ENCODE measurements around the gene STYXL2.

STYXL2 gene

GRCh38 chr1:167126811-167127210 is 32.9 kb downstream of the STYXL2 start:
- TF ChIP-seq CTCF (IDR thresholded peaks at IDR 0.05), result no peak
- peaks cover 19% of the 10 kb centered on the region for H3K4me1 Mint-ChIP-seq
- H3K4me3 Mint-ChIP-seq, result no peak overlapping the region
- no peak overlapping the region for H3K27ac Mint-ChIP-seq
- H3K27me3 Mint-ChIP-seq (ENCODE audit: low read depth, poor library complexity), result peaks cover 17% of the 10 kb centered on the region
- peaks cover 4% of the 10 kb centered on the region for H3K36me3 Mint-ChIP-seq (ENCODE audit: low read depth)
- no peak for DNase-seq
- no peaks in the 10 kb centered on the region for H3K9me3 Mint-ChIP-seq

GRCh38 chr1:167127236-167127635 is 33.4 kb downstream of the STYXL2 start:
- Mint-ChIP-seq H3K36me3 (ENCODE audit: low read depth) (peaks cover 4% of the 10 kb centered on the region), H3K4me3 (no peak overlapping the region), H3K9me3 (no peaks in the 10 kb centered on the region), H3K27me3 (ENCODE audit: low read depth, poor library complexity) (peaks cover 13% of the 10 kb centered on the region), H3K27ac (no peak overlapping the region), H3K4me1 (peaks cover 17% of the 10 kb centered on the region)
- no peak for DNase-seq
- no peak for TF ChIP-seq CTCF (IDR thresholded peaks at IDR 0.05)

GRCh38 chr1:167127661-167128060 is 33.8 kb downstream of the STYXL2 start:
- TF ChIP-seq CTCF (IDR thresholded peaks at IDR 0.05), result no peak
- Mint-ChIP-seq H3K4me3 (no peak overlapping the region), H3K36me3 (ENCODE audit: low read depth) (peaks cover 4% of the 10 kb centered on the region), H3K27me3 (ENCODE audit: low read depth, poor library complexity) (peaks cover 9% of the 10 kb centered on the region), H3K9me3 (no peaks in the 10 kb centered on the region), H3K27ac (no peak overlapping the region), H3K4me1 (peaks cover 21% of the 10 kb centered on the region)
- DNase-seq, result no peak

- H3K27ac Mint-ChIP-seq, result no peak overlapping the region
Measured at GRCh38 chr1:167128261-167129227, 34.7 kb downstream of the STYXL2 start.

GRCh38 chr1:167130829-167131510 is 37.1 kb downstream of the STYXL2 start:
- H3K27me3 Mint-ChIP-seq (ENCODE audit: low read depth, poor library complexity), result peaks cover 12% of the 10 kb centered on the region
- no peak for DNase-seq
- H3K36me3 Mint-ChIP-seq (ENCODE audit: low read depth), result no peaks in the 10 kb centered on the region
- no peak overlapping the region for H3K4me3 Mint-ChIP-seq
- no peaks in the 10 kb centered on the region for H3K9me3 Mint-ChIP-seq
- TF ChIP-seq CTCF (IDR thresholded peaks at IDR 0.05), result no peak
- no peak overlapping the region for H3K27ac Mint-ChIP-seq
- H3K4me1 Mint-ChIP-seq, result peaks cover 31% of the 10 kb centered on the region

More at GRCh38 chr1:167128261-167129227, 34.7 kb downstream of the STYXL2 start:
- H3K36me3 Mint-ChIP-seq (ENCODE audit: low read depth), result peaks cover 4% of the 10 kb centered on the region
- no peak for TF ChIP-seq CTCF (IDR thresholded peaks at IDR 0.05)
- peaks cover 22% of the 10 kb centered on the region for H3K4me1 Mint-ChIP-seq
- H3K27me3 Mint-ChIP-seq (ENCODE audit: low read depth, poor library complexity), result peaks cover 8% of the 10 kb centered on the region
- no peak overlapping the region for H3K4me3 Mint-ChIP-seq
- no peak for DNase-seq
- H3K9me3 Mint-ChIP-seq, result no peaks in the 10 kb centered on the region

All from nephron progenitor cell (in vitro differentiated cells).